Mucosa of rectum (tissue), 2 donors: ENCODE results near the gene CACNA1A.

ENCODE experiments used
- H3K27ac ChIP-seq, 2 donors: one replicate each; pipeline ENCODE4 v1.7.0; 2013; ENCODE audit warnings: inconsistent platforms in 2 of 2, low read depth in 2 of 2, low read length in 2 of 2
- H3K27me3 ChIP-seq, 2 donors: one replicate each; pipeline ENCODE4 v1.7.0; 2013; ENCODE audit warnings: low read length in 2 of 2; ENCODE audit not compliant: control insufficient read depth in 2 of 2, insufficient read depth in 2 of 2
- H3K36me3 ChIP-seq, 2 donors: one replicate each; pipeline ENCODE4 v1.7.0; 2013; ENCODE audit warnings: low read length in 2 of 2; ENCODE audit not compliant: control insufficient read depth in 2 of 2, insufficient read depth in 2 of 2
- H3K4me1 ChIP-seq, 2 donors: one replicate each; pipeline ENCODE4 v1.7.0; 2013; ENCODE audit warnings: low read length in 2 of 2, mild to moderate bottlenecking in 1 of 2; ENCODE audit not compliant: control insufficient read depth in 2 of 2, insufficient read depth in 2 of 2
- H3K4me3 ChIP-seq, 2 donors: one replicate each; pipeline ENCODE4 v1.7.0; 2013; ENCODE audit warnings: low read length in 2 of 2
- H3K9ac ChIP-seq, 2 donors: one replicate each; pipeline ENCODE4 v1.7.0; 2013; ENCODE audit warnings: low read length in 2 of 2, low read depth in 1 of 2, mild to moderate bottlenecking in 1 of 2
- H3K9me3 ChIP-seq, 2 donors: one replicate each; pipeline ENCODE4 v1.7.0; 2013; ENCODE audit warnings: low read length in 2 of 2; ENCODE audit not compliant: control insufficient read depth in 2 of 2
- donor health status: healthy.
- donor health status: Normal muscosa, but diverticular disease.

The CACNA1A gene

DNA sequence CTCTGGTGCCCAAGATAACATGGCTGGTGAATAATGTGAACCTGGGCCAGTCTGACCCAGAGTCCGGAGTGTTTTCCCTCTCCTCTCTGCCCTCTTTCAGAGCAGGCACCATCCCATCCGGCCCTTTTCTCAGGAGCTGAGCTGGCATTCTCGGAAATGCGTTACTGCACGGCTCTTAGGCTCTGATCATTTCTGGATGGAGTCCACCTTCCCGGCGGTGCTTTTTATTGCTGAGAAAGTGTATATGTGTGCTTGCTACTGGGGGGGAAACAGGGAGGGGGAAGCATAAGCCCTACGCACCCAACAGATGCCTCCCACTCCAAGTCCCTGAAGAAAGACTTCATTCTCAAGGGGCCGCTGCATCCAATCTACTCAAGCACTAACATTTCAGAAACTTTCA is 6.6 kb downstream of the CACNA1A start:
- Histone ChIP-seq H3K27me3 (peaks cover 2 to 3% of the 10 kb centered on the region in 2 donors), H3K36me3 (no peaks in the 10 kb centered on the region), H3K4me3 (no peak overlapping the region), H3K27ac (no peak overlapping the region), H3K9ac (no peak overlapping the region), H3K9me3 (no peaks in the 10 kb centered on the region), H3K4me1 (no peaks in the 10 kb centered on the region)

DNA sequence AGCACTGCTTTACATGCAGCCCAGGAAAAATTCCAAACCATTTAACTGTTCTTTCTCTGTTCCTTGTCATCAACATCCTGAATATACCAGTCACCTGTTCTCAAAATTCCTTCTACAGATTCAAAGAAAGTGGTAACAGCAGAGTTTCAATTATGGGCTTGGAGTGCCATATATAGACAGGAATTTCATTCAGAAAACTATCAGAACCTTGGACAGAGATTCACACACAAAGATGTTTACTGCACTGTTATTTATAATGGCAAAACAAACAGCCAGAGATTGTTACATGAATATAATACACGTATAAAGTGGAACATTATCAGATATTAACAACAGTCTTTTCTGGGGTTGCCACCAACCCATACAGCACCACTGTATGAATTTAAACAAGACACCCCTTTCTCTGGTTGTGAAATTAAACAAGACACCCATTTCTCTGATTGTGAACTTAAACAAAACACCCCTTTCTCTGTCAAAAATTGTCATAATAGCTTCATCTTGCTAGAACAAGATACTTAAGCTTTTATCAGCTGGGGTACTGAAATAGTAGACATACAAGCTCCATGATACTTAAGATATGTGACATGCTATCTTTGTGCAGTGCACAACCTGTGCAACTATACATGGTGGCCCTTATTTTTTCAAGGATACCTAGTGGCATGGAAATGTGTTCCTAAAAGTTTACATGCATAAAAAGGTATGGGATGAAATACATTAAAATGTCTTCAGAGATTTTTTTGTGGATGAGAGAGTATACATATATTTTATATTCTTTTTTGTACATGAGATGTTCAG is 12.6 kb downstream of the CACNA1A start:
- Histone ChIP-seq H3K27ac (no peak overlapping the region), H3K9me3 (no peaks in the 10 kb centered on the region), H3K36me3 (no peaks in the 10 kb centered on the region), H3K4me1 (no peaks in the 10 kb centered on the region), H3K4me3 (no peak overlapping the region), H3K27me3 (peaks cover 0 to 2% of the 10 kb centered on the region in 2 donors), H3K9ac (no peak overlapping the region)

DNA sequence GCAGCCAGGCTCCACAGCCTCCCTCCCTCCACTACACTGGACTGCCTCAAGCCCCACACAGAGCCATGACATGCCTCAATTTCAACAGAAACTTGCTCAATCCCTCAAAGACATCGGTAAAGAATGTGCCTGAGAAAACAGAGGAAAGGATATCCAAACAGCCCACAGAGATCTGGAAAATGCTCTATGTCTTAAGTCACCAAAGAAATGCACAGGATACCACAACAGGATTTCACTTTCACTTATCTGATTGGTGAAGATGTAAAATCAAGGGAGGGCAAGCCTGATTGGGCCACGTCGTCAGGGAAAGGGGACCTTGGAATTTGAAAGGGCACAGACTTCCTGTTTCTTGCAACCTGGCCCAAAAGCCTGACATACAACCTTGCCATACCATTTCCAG is 14.2 kb downstream of the CACNA1A start:
- no peaks in the 10 kb centered on the region for H3K36me3 ChIP-seq
- H3K9ac ChIP-seq: no peak overlapping the region
- H3K27me3 ChIP-seq: peaks cover 0 to 2% of the 10 kb centered on the region in 2 donors
- H3K9me3 ChIP-seq: no peaks in the 10 kb centered on the region
- H3K4me3 ChIP-seq: no peak overlapping the region
- no peak overlapping the region for H3K27ac ChIP-seq
- no peaks in the 10 kb centered on the region for H3K4me1 ChIP-seq

DNA sequence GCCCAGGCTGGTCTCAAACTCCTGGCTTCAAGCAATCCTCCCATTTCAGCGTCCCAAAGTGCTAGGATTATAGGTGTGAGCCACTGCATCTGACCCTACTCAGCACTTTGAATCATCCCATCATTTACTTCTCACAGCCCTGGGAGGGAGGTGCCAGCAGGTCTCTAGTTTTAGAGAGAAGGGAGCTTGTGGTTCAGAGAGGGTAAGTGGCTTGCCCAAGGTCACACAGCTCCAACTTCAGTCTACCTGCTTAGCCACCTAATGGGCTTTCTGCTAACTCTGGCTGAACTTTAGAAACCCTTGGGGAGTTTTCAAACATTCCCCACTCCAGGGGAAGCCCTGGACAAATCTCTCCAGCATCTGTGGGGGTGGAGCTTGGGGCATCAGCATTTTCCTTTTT is 18.3 kb downstream of the CACNA1A start:
- Histone ChIP-seq H3K36me3 (no peaks in the 10 kb centered on the region), H3K9me3 (no peaks in the 10 kb centered on the region), H3K4me3 (no peak overlapping the region), H3K9ac (no peak overlapping the region), H3K4me1 (no peaks in the 10 kb centered on the region), H3K27me3 (peaks cover 0 to 2% of the 10 kb centered on the region in 2 donors), H3K27ac (no peak overlapping the region)

DNA sequence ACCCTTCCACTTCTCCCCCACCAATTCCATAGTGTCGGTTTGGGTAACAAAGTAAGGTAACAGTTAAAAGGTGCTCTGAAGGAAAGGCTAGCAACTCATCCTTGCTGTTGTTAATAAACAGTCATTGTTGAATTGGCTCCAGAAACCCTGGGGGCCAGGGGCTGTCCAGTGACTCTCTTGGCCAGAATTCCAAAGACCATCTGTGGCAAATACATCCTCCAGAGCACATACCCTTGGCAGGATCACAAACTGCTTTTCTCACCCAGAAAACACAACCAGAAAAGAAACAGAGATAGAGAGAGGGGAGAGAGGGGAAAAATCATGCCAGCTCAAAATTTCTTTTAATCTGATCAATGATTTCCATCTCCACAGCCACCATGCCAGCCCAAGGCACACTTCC is 22.1 kb downstream of the CACNA1A start:
- Histone ChIP-seq H3K4me1 (no peaks in the 10 kb centered on the region), H3K9me3 (no peaks in the 10 kb centered on the region), H3K36me3 (no peaks in the 10 kb centered on the region), H3K27me3 (no peaks in the 10 kb centered on the region), H3K9ac (no peak overlapping the region), H3K4me3 (no peak overlapping the region), H3K27ac (no peak overlapping the region)

DNA sequence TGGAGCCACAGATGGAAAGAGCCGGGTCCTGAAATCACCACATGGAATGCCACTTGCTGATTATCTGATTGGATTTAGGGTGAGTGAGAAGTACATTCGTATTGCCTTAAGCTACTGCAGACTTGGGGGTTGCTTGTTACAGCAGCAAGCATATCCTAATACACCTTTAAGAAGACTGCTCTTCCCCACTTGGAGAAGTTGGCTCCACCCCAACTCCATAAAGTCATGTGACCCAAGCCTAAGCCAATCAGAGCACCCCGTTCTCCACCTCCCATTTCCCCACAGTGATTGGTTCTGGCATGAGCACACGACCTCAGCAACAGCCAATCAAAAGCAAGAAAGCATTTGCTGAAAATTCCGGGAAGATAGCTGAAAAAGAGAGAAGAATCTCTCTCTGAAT is 23.1 kb downstream of the CACNA1A start:
- no peaks in the 10 kb centered on the region for H3K9me3 ChIP-seq
- no peaks in the 10 kb centered on the region for H3K4me1 ChIP-seq
- no peaks in the 10 kb centered on the region for H3K36me3 ChIP-seq
- H3K27ac ChIP-seq: no peak overlapping the region
- H3K9ac ChIP-seq: no peak overlapping the region
- no peaks in the 10 kb centered on the region for H3K27me3 ChIP-seq
- no peak overlapping the region for H3K4me3 ChIP-seq

DNA sequence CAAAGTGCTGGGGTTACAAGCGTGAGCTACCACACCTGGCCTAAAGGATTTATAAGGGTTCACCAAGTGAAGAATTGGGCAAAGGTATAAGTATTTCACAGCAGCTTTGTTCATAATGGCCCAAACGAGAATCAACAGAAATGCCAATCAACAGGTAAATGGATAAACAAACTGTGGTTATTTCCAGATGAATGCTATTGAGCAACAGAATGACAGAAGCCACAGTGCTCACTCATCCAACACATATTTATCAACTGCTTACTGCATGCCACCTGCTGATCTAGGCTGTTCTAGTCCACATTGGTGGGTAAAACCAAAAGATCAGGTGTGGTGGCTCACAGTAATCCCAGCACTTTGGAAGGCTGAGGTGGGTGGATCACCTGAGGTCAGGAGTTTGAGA is 27.7 kb downstream of the CACNA1A start:
- Histone ChIP-seq H3K4me3 (no peak overlapping the region), H3K27me3 (no peaks in the 10 kb centered on the region), H3K9me3 (peaks cover 6 to 10% of the 10 kb centered on the region in 2 donors), H3K27ac (no peak overlapping the region), H3K36me3 (no peaks in the 10 kb centered on the region), H3K4me1 (no peaks in the 10 kb centered on the region), H3K9ac (no peak overlapping the region)

DNA sequence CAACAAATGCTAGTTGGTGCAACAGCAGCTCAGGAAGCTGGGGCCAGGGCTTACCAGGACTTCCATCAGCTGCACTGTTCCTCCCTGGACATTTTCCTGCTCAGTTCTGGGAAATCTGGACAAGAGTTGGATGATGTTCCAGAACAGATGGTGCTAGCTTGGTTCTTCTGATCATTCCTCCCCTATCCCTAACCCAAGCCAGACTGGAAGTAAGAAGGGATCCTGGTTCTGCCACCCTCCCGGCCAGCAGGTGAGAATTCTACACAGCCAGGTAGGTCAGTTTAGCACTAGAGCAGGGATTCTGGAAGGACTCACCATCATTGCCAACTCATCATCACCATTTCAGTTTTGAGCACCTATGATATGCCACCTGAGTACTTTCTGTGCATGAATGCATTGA is 30.2 kb downstream of the CACNA1A start:
- Histone ChIP-seq H3K27ac (no peak overlapping the region), H3K9ac (no peak overlapping the region), H3K9me3 (peaks cover 6 to 10% of the 10 kb centered on the region in 2 donors), H3K4me1 (no peaks in the 10 kb centered on the region), H3K27me3 (no peaks in the 10 kb centered on the region), H3K4me3 (no peak overlapping the region), H3K36me3 (no peaks in the 10 kb centered on the region)

DNA sequence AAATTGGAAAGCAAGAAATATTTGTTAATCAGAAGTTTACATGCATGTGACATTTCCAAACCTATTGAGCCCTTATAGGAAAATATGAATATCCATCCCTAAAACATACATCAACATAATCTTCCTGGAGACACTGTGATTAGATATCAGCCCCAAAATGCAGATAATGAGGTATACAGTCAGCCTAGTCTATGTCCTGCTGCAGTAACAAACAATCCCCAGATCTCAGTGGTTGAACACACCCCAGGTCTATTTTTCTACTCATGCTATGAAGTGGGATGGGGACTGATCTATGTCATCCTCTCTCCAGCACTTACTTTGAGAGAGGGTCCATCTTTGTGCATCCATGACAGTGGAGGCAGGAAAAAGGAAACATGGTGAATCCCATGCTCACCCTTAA is 31.2 kb downstream of the CACNA1A start:
- Histone ChIP-seq H3K9me3 (peaks cover 6 to 10% of the 10 kb centered on the region in 2 donors), H3K9ac (no peak overlapping the region), H3K4me3 (no peak overlapping the region), H3K4me1 (no peaks in the 10 kb centered on the region), H3K27ac (no peak overlapping the region), H3K27me3 (no peaks in the 10 kb centered on the region), H3K36me3 (no peaks in the 10 kb centered on the region)

DNA sequence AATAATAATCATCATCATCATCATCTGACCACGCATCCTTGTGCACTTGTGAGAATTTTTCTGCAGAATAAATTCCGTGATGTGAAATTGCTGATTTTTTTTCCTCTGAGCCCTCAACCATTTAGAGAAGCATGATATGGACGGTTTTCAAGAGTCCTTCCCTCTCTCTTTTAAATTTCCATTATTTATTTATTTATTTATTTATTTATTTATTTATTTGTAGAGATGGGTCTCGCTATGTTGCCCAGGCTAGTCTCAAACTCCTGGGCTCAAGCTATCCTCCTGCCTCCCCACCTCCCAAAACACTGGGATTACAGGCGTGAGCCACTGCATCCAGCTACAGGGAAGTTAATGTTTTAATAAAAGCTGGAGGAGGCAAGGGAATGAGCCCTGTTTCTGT is 39.6 kb downstream of the CACNA1A start:
- no peaks in the 10 kb centered on the region for H3K4me1 ChIP-seq
- H3K4me3 ChIP-seq: no peak overlapping the region
- no peaks in the 10 kb centered on the region for H3K9me3 ChIP-seq
- no peaks in the 10 kb centered on the region for H3K27me3 ChIP-seq
- H3K9ac ChIP-seq: no peak overlapping the region
- no peaks in the 10 kb centered on the region for H3K36me3 ChIP-seq
- H3K27ac ChIP-seq: no peak overlapping the region
